ENCODE results near the gene CHN2.
A peak's percentile ranks its signal among the peaks of the same experiment; 100 is the strongest.

CHN2 gene

DNA sequence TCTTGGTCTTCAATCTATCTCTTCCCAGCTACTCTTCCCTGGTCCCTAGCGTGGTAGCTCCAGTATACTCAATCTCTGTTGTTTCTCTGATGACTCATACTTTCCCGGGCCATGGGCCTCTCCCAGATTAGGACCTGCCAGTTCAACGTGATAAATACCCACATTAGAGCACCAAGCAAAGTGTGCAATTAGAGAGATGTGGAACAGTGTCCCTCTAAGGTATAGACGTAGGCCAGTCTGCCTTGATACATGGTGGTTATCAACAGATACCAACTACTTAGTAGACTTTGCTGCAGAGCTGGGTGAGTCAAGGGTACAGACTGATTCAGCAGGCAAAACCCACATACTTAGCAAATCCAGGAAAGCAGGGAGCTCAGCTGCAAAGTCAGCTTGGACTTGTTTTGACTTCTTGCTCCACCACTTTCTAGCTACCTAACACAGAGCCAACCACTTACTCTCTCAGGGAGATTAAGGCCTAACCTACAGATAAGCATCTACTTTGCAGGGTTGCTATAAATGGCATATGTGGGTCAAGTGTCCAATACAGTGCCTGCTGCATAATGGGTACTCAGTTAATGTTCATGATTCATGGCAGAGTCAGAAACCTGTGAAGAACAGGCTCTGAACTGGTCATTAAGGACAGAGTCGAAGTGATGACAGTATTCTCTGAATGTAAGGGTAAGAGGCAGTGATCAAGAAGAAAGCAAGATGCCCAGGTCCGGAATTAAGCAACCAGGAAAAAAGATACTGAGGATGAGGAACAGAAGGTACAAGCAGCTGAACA is 176.1 kb downstream of the CHN2 start:
- DNase-seq = peak; percentile 10

DNA sequence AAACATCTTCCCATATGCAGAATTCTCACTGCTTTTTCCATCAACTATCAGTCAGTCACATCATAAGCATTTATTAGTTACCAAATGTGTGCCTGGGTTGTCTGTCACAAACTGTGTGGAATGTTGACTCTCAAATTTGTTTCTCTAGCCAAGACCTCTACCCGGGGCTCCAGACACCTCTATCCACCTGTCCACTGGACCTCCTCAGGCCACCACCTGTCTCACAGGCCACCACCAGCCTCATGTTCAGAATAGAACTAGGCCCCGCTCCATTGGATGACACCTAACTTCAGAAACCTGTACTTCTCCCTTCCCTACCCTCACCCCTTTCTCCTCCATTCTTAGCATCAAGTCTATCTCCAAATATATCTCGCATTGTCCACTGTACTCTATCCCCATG is 176.9 kb downstream of the CHN2 start:
- no peak for DNase-seq

DNA sequence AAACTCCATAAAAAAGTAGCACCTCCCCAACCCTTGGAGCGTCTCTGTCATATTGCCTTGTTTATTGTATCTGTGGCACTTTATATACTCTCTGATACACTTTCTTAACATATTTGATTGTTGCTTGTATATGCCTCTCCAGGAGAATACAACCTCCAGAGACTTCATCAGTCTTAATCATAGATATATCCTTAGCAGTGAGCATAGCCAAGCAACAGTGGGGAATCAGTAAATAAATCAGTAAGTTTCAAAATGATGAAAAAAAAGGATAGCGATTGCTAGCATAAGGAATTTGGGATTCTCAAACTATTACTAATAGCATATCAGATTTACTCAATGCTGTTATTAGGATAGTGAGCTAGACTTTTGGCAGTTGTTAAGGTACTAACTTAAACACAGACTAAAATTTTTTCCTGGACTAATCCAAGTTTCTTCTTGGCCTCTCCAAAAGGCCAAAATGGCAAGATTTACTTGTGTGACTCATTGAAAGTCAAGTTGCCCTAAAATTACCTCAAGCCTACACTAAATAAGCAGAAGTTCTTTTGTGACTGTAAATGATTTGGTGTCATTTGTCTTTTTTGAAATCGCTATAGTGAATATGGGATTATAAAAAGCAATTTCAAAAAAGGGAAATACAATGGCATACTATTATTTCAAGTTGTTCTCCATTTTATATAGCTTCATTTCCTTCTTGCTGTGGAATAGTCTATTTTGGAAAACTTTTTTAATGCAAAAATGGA is 177.9 kb downstream of the CHN2 start:
- DNase-seq = no peak

DNA sequence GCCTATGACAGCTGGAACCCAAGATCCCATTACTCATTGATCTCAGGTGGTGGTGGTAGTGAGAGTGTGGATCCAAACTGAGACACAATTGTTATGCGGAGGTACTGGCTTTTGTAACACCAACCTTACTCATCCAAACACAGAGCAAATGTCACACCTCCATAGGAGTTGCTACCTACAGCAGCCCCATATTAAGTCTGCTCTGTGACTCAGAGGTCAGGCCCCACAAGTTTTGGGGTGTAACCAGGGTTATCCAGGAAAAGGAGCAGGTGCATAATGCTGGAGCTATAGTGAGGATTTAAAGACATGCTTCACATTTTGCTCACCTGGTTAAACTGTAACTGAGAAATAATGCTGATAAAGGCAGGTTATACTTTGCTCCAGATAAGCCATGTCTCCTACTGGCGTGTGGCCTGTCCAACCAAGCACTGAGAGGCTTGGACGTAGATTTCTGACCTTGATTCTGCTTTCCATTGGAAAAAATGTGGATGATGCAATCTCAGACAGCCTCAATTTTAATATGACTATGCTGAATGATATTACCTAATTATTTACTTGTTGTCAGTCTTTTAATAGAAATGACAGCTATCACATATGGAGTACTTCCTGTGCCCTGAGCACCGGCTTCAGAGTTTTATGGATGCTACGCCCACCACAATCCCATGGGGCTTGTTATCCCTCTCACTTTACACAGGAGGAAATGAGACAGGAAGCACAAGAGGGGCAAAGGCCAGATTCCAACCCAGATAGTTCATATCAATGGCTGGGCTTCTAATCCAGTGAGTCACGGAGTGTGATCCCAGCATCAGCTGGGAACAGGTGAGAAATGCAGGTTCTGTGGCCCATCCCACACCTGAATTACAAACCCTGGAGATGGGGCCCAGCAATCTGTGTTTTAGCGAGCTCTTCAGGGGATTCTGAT is 181.3 kb downstream of the CHN2 start:
- peak; percentile 12 for DNase-seq

DNA sequence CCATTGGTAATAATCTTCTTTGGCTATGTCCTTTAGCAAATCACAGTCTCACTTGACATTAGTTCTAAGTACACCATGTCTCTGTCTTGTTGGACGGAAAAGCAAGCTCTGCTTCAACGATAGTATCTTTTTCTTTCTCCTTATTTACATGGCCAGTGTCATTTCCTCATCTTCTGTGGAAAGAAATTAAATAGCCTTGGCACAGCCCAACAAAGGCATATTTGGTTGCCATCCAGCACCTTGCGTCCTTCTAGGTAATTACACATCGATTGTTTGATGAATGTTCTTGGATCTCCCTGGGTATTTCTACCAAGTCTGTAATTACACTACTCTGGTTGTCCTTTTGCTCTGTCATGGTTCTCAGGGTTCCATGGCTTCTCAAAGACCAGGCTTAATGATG is 183.1 kb downstream of the CHN2 start:
- DNase-seq = no peak

DNA sequence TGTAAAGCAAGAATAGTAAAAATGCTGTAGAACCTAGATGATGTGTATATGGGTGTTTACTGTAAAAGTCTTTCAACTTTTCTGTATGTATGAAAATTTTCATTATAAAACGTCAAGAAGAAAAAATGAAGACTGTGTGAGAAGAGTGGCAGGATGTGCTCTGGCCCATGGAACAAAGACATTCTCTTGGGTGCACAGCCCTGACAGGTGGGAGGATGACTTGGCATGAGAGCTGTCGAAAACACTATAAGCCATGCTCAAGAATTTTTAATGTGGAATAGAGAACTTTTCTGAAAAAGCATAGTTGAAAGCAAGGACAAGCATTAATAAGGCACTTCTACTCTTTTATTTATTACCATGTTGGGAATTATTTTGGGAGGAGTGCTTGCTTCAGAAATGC is 185.0 kb downstream of the CHN2 start:
- no peak for DNase-seq

DNA sequence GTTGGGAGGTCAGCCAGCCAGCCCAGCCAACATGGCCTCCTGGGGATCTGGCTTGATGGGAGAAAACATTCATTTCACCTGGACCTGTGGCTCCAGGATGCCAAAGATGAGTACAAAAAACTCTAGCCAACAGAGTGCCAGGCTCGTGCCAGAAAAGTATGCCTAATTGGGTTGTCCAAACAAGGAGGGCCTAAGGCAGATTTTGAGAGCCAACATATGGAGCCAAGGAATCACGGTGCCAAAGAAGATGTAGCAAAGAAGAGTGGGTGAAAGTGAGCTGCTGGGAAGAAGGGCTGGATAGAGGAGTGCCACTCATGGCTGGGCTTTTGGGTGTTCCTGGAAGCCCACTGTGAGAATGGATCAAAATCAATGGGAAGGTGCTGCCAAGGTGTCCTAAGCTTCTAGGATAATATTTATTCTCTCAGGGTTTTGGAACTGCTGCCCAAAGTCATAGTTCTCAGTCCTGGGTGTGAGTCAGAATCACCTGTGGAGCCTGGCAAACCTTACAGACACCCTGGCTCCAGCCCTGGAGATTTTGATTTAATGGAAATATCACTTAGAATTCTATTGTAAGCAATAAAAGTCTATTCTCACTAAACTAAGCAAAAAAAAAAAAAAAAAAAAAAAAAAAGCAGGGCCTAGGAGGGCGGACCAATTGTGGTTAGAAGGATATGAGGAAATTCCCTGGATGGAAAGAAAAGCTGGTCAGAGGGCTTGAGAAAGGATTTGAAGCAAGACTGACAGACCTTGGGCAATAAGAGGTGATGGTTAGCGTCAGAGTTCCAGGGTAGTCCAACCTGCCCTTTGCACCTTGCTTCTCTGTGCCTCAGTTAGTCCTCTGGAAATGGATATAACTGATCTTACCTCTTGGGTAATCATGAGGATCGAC is 186.9 kb downstream of the CHN2 start:
- DNase-seq = no peak

DNA sequence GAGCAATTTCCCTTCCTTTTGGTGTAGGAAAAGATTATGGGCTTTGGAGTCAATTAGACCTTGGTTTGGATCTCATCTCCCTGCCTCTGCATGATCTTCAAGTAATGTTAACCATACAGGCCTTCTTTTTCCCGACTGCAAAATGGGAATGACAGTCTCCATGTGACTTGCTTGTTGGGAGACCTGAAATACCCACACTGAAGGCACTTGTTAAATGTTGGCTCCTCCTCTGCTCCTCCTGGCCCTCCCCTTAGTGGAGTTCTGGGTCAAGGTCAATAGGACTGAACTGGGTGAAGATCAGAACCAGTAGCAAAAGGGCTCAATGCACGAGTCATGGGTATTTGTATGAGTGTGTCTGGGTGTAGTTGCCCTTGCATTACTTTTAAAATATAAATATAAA is 189.7 kb downstream of the CHN2 start:
- DNase-seq = no peak

DNA sequence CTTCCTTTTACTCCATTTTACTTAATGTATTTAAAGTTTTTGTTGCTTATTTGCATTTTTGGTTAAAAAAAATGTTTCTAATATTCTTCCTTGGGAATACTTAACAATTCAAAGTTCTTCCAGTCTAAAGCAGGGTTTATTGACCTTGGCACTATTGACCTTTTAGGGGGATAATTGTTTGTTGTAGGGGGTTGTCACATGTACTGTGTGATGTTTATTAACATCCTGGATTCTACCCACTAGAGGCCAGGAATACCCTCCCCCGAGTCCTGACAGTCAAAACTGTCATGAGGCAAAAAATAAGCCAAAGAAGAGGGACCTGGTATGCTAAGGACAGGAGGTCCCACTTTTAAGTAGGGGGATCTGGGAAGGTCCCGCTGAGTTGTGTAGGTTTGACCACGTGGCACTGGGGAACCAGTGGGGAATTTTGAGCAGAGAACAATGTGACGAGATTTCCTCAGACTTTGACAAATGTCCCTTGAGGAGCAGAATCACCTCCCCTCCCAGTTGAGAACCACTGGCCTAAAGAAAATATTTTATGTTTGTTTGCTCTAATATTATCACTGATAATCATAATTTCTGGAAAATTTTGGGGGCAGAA is 190.7 kb downstream of the CHN2 start:
- DNase-seq = no peak

DNA sequence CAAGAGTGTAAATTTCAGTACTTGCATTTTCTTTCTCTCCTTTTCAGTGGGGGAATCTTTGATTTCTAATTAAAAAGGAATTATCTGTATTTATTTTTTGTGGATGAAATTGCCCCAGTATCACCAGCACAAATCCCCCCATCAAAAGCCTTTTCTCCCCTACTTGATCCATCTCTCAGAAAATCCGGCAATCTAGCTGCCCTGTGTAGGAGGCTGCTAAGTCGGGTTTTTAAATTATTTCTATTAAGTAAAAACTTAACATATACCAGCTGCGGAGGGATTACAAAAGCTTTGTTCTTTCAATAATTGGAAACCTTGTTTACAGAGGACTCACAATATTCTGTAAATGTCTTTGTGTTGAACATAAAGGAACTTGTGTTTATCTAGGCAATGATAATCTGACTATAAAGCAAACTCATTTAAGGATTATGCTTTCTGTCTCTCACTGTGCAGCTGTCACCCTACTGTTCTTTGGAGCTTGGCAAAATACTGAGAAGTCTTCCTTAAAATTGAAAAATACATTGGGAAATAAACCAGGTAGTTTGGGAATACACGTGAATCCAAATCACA is 191.7 kb downstream of the CHN2 start:
- DNase-seq = no peak

DNA sequence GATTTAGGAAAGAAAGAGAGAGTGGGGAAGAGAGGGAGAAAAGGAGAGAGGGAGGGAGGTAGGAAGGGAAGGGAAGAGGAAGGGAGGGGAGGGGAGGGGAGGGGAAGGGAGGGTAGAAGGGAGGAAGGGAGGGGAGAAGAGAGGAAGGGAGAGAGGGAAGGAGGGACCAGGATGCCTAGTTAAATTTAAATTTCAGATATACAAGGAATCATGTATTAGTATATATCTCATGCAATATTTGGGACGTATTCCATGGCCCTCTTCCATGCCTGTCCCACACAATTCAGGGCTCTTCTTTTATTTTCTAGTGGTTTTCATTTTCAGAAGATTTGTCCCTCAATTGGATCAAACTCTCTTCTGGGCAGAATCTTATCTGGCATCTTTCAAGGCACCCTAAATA is 196.7 kb downstream of the CHN2 start:
- DNase-seq = no peak

DNA sequence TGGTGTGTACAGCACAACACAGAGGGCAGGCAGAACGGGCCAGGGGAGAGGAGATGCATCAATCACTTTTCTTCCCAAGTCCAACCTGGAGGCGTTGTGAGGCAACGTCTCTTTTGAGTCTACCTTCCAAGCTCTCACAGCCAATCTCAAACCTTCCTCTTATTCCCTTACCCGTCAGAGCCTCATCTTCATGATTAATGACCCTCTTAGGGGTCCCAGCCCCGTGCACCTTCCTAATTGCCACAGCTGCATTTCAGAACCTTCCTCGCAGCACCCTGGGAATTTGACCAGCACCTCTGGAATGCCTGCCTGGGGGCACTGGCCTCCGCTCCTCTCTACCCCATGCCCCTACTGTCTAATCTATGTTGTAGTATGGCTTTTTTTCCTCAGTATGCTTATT is 199.7 kb downstream of the CHN2 start:
- no peak for DNase-seq

DNA sequence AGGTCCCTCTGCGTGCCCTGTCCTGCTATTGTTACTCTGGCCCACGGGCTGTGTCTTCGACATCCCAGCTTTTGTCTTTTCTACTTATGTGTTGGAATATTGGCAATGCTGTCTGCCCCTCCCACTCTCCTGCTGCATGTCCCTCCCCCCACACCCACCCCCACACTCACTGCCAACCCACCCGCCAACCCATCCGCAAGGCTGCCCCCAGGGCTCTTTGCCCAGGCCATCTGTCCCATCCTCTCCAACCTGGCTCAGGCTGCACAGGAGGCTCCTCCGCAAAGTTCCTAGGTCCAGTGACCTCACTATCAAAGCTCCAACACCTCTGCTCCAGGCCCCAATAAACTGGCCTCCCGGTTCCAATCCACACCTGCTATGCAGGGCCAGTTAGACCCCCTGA is 202.0 kb downstream of the CHN2 start:
- DNase-seq = no peak

DNA sequence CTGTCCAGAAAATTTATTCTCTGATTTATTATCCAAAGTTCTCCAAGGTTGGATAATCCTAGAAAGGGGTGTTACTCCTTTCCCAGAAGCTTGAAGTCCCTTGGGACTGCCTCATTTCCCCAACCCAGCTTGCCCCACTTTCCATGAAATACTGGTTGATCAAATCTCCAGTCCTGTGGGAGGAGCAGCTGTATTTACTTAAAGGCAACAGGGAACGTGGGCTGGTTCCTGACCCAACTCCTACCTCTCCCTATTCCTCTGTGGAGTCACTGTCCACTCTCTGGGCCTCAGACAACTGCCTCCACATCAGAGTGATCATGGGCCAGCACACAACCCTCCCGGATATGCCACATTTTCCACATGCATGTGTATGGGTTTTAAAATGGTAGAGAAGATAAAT is 202.8 kb downstream of the CHN2 start:
- no peak for DNase-seq

DNA sequence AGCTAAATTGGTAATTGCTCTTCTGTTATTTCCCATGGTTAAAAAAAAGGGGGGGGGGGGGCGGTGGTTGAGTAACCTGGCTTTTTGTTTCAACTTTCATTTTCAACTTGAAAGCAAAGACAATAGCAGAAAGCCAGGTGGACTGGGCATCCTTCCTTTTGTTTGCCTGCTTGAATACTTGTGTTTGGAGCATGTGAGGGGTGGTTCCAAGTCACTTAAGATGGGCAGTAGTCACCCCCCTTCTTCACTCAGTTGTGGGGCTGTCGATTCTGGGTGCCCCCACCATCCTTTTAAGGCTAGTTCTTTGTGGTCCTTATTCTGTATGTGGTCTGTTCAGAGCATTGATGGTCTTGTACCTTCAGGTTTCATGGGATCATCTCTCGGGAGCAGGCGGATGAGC is 203.4 kb downstream of the CHN2 start:
- no peak for DNase-seq

DNA sequence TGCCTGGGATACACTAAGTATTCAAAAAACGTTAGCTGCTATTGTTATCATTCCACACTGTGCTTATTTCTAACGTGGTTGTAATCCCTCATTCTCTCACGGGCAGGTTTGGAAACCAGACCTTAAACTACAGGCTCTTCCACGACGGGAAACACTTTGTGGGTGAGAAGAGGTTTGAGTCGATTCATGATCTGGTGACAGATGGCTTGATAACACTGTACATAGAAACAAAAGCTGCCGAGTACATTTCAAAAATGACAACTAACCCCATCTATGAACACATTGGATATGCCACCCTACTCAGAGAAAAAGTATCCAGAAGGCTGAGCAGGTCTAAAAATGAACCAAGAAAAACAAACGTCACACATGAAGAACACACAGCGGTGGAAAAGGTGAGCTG is 205.9 kb downstream of the CHN2 start:
- no peak for DNase-seq

DNA sequence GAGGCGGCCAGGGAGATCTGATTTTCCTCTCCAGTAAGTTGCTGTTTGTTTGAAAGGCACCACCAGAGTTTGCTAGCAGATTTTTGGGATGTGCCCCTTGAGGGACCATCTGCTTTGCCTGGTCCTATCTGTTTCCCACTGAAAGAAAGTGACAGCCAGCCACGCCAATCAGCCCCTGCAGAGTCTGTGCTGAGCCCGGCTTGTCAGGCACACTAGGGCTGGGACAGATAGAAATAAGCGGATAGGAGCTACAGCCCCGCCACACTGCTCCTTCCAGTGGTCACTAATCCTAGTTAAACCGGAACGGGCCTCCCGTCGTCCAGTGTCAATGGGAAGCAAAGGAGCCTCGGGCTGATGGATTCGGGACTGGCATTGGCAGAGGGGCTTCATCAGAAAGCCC is 207.2 kb downstream of the CHN2 start:
- DNase-seq = no peak

DNA sequence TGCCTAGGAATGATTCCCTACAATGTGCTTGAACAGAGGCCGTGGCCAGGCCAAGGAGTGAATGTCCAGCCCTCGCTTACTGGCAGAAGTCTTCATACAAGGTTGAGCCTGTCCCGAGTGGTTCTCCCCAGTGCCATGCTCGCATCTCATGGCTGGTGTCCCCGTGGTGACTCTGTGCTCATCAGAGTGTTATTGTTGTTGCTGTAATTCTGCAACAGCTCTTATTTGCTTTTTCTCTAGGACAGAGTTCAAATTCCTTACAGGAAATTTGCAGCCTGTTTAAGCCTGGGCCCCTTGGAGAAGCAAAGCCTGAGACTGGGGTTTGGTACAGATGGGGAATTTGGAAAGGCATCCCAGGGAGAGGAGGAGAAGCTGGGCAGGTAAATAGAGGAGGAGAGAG is 211.3 kb downstream of the CHN2 start:
- no peak for DNase-seq

DNA sequence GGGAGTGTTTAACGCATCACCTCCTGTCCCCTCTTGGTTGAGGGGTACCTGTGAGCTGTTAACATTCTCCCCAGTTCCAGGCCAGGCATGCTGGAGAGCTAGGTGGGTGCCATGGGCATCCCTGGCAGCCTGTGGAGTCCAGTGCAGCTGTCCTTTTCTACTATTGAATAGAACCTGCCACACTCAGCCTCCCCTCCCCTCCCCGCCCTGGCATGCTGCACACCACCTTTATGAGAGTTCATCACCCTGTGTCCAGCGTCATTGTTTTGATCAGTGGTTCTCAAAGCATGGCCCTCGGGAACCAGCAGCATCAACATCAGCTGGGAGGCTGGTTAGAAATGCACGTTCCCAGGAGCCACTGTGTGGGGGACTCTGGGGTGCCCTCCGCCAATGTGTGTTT is 211.8 kb downstream of the CHN2 start:
- no peak for DNase-seq

DNA sequence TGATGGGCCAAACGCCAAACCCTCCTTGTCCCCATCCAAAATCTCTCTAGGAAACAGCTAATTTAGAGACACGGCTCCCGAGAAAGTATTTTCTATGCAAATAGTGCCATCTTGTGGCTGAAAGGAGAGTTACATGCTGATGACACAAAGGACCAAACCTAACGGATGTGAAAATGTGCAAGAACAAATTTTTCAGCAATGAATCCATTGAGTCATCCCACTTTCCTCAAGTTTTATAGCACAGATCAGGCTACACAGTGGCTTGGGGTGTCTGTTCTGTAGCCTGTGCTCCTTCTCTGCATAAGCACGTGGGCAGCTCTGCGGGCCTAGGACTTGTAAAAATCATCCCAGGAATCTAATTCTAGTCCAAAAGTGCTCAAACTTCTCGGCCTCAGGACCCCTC is 214.3 kb downstream of the CHN2 start:
- DNase-seq = peak; percentile 82

DNA sequence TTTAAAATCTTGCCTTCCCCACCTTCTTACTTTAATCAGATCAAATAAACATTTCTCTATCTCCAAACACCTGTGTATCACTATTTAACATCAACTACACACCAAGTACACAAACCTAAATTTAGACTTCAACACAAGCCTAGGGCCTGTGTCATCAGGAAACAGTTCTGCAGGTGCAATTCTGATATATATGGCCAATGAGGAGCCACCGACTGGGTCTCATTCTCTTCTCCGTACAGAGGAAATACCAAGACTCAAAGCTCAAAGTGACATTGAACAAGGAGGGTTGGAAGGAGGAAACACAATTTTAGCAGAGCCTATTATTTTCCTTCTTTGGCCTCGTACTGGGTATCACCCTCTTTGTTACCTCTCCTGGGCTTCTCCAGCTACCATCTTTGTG is 216.4 kb downstream of the CHN2 start:
- no peak for DNase-seq

All from fibroblast of skin of scalp (primary cell).